DND-41 (cell line): ENCODE measurements around the gene CASP1.

Source experiments
- EZH2 ChIP-seq: IDR thresholded peaks from 3 replicates; pipeline ENCODE4 v1.6.1; 2012; ENCODE audit warnings: borderline replicate concordance, low read depth, mild to moderate bottlenecking, moderate library complexity, low read length, inconsistent platforms; ENCODE audit not compliant: severe bottlenecking
- TF ChIP-seq, protein P1 (sequence below): IDR thresholded peaks from 2 replicates; pipeline ENCODE4 v1.5.1; 2012; ENCODE audit warnings: borderline replicate concordance, low read length, moderate library complexity, mild to moderate bottlenecking; ENCODE audit not compliant: poor library complexity, severe bottlenecking; ENCODE audit errors: extremely low read depth

DNA sequence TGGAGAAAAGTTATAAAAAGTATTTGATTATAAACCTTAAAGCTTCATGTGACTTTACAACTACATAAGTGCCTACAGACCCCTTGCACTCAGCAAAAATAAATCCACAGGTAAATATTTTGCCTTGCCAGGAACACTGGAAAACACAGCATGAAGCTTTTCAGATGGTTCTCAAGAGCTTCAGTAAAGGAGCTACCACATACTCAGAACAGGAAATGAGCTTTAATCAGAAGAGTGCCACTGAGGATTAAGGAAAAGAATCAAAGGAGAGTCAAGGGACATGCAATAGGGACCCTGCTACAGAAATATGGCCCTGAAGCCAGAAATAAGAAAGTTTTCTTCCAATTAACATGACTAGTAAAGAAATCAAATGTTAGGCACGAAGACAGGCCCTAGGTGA lies 1.2 kb downstream of the CASP1 start:
- TF ChIP-seq, protein P1, sequence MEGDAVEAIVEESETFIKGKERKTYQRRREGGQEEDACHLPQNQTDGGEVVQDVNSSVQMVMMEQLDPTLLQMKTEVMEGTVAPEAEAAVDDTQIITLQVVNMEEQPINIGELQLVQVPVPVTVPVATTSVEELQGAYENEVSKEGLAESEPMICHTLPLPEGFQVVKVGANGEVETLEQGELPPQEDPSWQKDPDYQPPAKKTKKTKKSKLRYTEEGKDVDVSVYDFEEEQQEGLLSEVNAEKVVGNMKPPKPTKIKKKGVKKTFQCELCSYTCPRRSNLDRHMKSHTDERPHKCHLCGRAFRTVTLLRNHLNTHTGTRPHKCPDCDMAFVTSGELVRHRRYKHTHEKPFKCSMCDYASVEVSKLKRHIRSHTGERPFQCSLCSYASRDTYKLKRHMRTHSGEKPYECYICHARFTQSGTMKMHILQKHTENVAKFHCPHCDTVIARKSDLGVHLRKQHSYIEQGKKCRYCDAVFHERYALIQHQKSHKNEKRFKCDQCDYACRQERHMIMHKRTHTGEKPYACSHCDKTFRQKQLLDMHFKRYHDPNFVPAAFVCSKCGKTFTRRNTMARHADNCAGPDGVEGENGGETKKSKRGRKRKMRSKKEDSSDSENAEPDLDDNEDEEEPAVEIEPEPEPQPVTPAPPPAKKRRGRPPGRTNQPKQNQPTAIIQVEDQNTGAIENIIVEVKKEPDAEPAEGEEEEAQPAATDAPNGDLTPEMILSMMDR: no peak
- TF ChIP-seq EZH2: no peak
